Epithelial cell of proximal tubule (primary cell): ENCODE measurements around the gene DRC1. TPM values are rescaled to one million over a fixed set of nuclear protein-coding genes. Genes with fewer than 3 reads are reported as not detected.

Experiments used
- DNase-seq: peaks from one replicate; pipeline ENCODE4 v3.0.0-alpha.2; 2011; ENCODE audit warnings: low read depth
- H3K4me3 ChIP-seq: 2 replicates; pipeline ENCODE4 v1.5.1; 2011; ENCODE audit warnings: low read depth, mild to moderate bottlenecking, low read length
- total RNA-seq: library from RNA; depleted of rRNA; stranded (reverse); fragments of >200 nt; gene quantifications from 2 replicates; pipeline ENCODE4 v1.2.3, GENCODE V29; 2015
- TF ChIP-seq, protein P1 (sequence below): conservative IDR thresholded peaks from 2 replicates; pipeline ENCODE4 v1.5.1; 2012; ENCODE audit warnings: low read depth, mild to moderate bottlenecking, low read length

DRC1 gene
- total RNA-seq, 1 donor from 2014 or later: not detected

- TF ChIP-seq, protein P1, sequence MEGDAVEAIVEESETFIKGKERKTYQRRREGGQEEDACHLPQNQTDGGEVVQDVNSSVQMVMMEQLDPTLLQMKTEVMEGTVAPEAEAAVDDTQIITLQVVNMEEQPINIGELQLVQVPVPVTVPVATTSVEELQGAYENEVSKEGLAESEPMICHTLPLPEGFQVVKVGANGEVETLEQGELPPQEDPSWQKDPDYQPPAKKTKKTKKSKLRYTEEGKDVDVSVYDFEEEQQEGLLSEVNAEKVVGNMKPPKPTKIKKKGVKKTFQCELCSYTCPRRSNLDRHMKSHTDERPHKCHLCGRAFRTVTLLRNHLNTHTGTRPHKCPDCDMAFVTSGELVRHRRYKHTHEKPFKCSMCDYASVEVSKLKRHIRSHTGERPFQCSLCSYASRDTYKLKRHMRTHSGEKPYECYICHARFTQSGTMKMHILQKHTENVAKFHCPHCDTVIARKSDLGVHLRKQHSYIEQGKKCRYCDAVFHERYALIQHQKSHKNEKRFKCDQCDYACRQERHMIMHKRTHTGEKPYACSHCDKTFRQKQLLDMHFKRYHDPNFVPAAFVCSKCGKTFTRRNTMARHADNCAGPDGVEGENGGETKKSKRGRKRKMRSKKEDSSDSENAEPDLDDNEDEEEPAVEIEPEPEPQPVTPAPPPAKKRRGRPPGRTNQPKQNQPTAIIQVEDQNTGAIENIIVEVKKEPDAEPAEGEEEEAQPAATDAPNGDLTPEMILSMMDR: no peak
- DNase-seq: no peak
Measured at GRCh38 chr2:26382564-26382963, 19.2 kb upstream of the DRC1 start.

GRCh38 chr2:26384183-26384582 lies 17.5 kb upstream of the DRC1 start:
- H3K4me3 ChIP-seq: no peak overlapping the region
- no peak for DNase-seq
- TF ChIP-seq, protein P1: no peak

More at GRCh38 chr2:26382564-26382963, 19.2 kb upstream of the DRC1 start:
- no peak overlapping the region for H3K4me3 ChIP-seq

GRCh38 chr2:26384597-26384996 lies 17.1 kb upstream of the DRC1 start:
- TF ChIP-seq, protein P1: no peak
- no peak for DNase-seq

DNA sequence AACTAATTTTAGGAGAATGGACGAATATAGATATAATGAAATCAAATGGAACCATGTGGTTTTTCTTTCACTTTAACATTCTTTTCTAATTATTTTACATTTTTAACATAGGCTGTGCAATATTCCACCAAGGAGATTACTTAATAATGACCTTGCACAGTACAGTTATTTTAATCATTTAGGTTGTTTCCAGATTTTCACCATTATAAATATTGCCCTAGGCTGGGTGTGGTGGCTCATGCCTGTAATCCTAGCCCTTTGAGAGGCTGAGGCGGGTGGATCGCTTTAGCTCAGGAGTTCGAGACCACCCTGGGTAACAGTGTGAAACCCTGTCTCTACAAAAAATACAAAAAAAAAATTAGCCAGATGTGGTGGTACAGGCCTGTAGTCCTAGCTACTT lies 14.5 kb upstream of the DRC1 start:
- no peak overlapping the region for H3K4me3 ChIP-seq
- DNase-seq: no peak
- TF ChIP-seq, protein P1: no peak

More at GRCh38 chr2:26384597-26384996, 17.1 kb upstream of the DRC1 start:
- H3K4me3 ChIP-seq: no peak overlapping the region

GRCh38 chr2:26394694-26395093 lies 7.0 kb upstream of the DRC1 start:
- no peak for DNase-seq
- TF ChIP-seq, protein P1: no peak
- no peak overlapping the region for H3K4me3 ChIP-seq

DNA sequence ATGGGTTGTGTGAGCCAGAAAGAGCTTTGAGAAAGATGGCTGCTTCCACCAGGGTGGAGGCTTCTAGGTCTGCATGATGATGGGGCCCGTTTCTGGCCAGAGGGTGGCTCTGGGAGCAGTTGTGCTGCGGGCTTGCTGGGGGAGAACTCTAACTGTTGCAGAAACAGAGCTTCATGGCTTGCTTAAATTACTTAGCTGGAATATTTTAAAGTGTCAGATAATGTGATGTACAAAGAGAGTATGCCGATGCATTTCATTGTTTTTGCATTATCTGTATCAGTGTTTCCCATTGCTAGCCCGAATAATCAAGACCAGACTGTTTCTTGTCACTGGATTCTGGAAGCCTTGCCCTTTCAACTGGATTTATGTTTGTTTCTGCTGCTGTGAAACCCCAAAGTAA lies 6.3 kb upstream of the DRC1 start:
- TF ChIP-seq, protein P1: no peak

DNA sequence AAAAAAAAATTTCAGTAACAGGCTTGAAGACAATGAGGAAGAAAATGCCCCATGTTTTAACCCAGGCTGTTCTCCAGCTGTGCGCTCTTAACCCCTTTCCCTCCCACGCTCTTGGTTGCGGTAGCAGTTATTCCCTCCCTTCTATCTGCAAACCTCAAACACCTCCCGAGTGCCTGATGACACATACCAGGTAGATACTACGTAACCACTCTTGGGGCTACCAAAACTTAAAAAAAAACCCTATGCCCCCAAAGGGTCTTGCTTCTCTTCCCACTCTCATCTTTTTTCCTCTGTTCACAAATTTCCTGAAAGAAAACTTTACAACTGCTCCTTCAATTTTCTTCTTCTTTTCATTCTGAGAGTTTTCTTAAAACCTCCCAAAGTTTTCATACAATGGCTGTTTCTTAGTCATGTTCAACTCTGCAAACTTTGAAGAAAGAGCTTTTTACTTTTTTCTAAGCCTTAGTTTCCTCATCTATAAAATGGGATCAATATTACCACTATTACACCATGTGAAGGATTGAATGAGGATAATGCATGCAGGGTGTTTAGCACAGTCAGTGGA lies 4.9 kb upstream of the DRC1 start:
- no peak overlapping the region for H3K4me3 ChIP-seq
- no peak for DNase-seq
- TF ChIP-seq, protein P1: no peak

More for the DNA sequence above, 6.3 kb upstream of the DRC1 start:
- no peak overlapping the region for H3K4me3 ChIP-seq
- no peak for DNase-seq
